ENCODE data around the gene TRIM52. TPM values are rescaled to one million over a fixed set of nuclear protein-coding genes. Genes with fewer than 3 reads are reported as not detected.

Gene TRIM52
- total and polyA plus RNA-seq, 2 of the 4 experiments (the other 2 are of a cell fraction) = 2.3 to 6.9 TPM

GRCh38 chr5:181265092-181265671 lies 4.2 kb upstream of the TRIM52 start:
- Histone ChIP-seq H3K9me1 (ENCODE audit: insufficient read depth, low read length) (peaks cover 7% of the 10 kb centered on the region; the same call in 1 of the 2 replicates), H3K9me3 (ENCODE audit: control insufficient read depth, insufficient read depth, low read length) (no peaks in the 10 kb centered on the region), H2BK5ac (ENCODE audit: low read depth, low read length, poor library complexity, severe bottlenecking) (no peak overlapping the region), H4K5ac (ENCODE audit: low read depth, low read length) (no peak overlapping the region), H3K14ac (replicated peaks; ENCODE audit: low read depth, low read length) (no peak overlapping the region), H2AFZ (replicated peaks; ENCODE audit: low read length, poor library complexity) (no peak overlapping the region), H3K4me2 (ENCODE audit: low read depth, low read length) (no peak overlapping the region), H3K9ac (ENCODE audit: low read depth, low read length) (no peak overlapping the region), H3K23ac (ENCODE audit: low read depth, low read length) (no peak overlapping the region), H2BK120ac (ENCODE audit: low read depth, low read length) (no peak overlapping the region), H3K4ac (ENCODE audit: low read depth, low read length) (no peak overlapping the region), H3K36me3 (ENCODE audit: control insufficient read depth, insufficient read depth, low read length) (peaks cover 5% of the 10 kb centered on the region; the same call in 1 of the 2 replicates), H2BK15ac (ENCODE audit: low read depth, low read length) (no peak overlapping the region), H4K91ac (ENCODE audit: insufficient read depth, low read depth, low read length) (no peak overlapping the region), H3K27me3 (ENCODE audit: control insufficient read depth, insufficient read depth, low read length) (no peaks in the 10 kb centered on the region), H4K8ac (ENCODE audit: low read depth in 2 of 2, low read length in 2 of 2) (no peak overlapping the region), H3K79me1 (ENCODE audit: low read depth in 1 of 2, low read length in 2 of 2) (peaks cover 6 to 24% of the 10 kb centered on the region in 2 experiments; a peak in 3 of 4 replicates), H2AK9ac (replicated peaks; ENCODE audit: low read depth, low read length, poor library complexity) (no peak overlapping the region), H4K20me1 (ENCODE audit: insufficient read depth, low read length) (peaks cover under 1% of the 10 kb centered on the region; the same call in 1 of the 2 replicates), H2BK20ac (ENCODE audit: low read depth, low read length) (no peak overlapping the region), H3K56ac (ENCODE audit: extremely low read depth, insufficient read depth, low read length) (no peak overlapping the region), H2AK5ac (ENCODE audit: low read depth, low read length) (no peak overlapping the region), H3K18ac (ENCODE audit: low read depth, low read length) (no peak overlapping the region), H3K4me3 (ENCODE audit: insufficient read depth, low read depth, low read length) (no peak overlapping the region), H3K4me1 (ENCODE audit: control insufficient read depth, insufficient read depth, low read length) (no peaks in the 10 kb centered on the region), H3K27ac (ENCODE audit: insufficient read depth, low read length) (no peak overlapping the region)
- ATAC-seq (ENCODE audit: low read depth) = no peak
- no peak for DNase-seq
- intact Hi-C loops (cut with micrococcal nuclease) = no loop called here
- dilution Hi-C loops (cut with HindIII; ENCODE audit: low sequenced_read_pairs, unreplicated experiment) = no loop called here
- no peak for TF ChIP-seq CEBPB (IDR thresholded peaks at IDR 0.05; ENCODE audit: low read depth, low read length)
- TF ChIP-seq CHD1 (IDR thresholded peaks at IDR 0.05; ENCODE audit: low read depth, low read length) = no peak
- TF ChIP-seq BHLHE40 (IDR thresholded peaks at IDR 0.05; ENCODE audit: low read depth, low read length) = no peak
- TF ChIP-seq RCOR1 (IDR thresholded peaks at IDR 0.05; ENCODE audit: insufficient replicate concordance, low read length) = no peak
- TF ChIP-seq POLR2A (IDR thresholded peaks at IDR 0.05; ENCODE audit: low read depth, low read length) = no peak
- TF ChIP-seq ELK1 (IDR thresholded peaks at IDR 0.05; ENCODE audit: borderline replicate concordance, low read depth, low read length) = no peak
- no peak for TF ChIP-seq CTCF (conservative IDR thresholded peaks at IDR 0.05; ENCODE audit: low read depth, low read length)
- TF ChIP-seq RAD21 (IDR thresholded peaks at IDR 0.05; ENCODE audit: low read length) = no peak
- TF ChIP-seq MXI1 (IDR thresholded peaks at IDR 0.05; ENCODE audit: borderline replicate concordance, low read depth, low read length) = no peak
- no peak for TF ChIP-seq SMC3 (IDR thresholded peaks at IDR 0.05; ENCODE audit: low read depth, low read length)
- TF ChIP-seq, protein P1, sequence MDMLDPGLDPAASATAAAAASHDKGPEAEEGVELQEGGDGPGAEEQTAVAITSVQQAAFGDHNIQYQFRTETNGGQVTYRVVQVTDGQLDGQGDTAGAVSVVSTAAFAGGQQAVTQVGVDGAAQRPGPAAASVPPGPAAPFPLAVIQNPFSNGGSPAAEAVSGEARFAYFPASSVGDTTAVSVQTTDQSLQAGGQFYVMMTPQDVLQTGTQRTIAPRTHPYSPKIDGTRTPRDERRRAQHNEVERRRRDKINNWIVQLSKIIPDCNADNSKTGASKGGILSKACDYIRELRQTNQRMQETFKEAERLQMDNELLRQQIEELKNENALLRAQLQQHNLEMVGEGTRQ (IDR thresholded peaks at IDR 0.05; ENCODE audit: low read depth, low read length) = no peak
- 67% methylated on average over 3 of the region's 18 CpGs; no CpG with 5 or more reads in 1 of the 2 experiments for WGBS, 2 experiments (ENCODE audit: extremely low coverage in 2 of 2, insufficient read length in 1 of 2)
- in situ Hi-C loops (cut with MboI; ENCODE audit: low sequenced_read_pairs) = no loop called here
- ChIA-PET CTCF (interaction anchor here (0.6 kb wide), 2 partner anchors 62 to 761 kb away, joined by 3 to 5 read pairs; no protein-coding TSS in a partner anchor), POLR2A (ENCODE audit: unreplicated experiment) (interaction anchor here (0.5 kb wide), 1 partner anchor 455 kb away, joined by 5 read pairs; no protein-coding TSS in a partner anchor)
- no TSS peak for BruUV-seq (replicated peaks)

All from IMR-90 (cell line).